ENCODE data around the gene TIMP3.

The TIMP3 gene

DNA sequence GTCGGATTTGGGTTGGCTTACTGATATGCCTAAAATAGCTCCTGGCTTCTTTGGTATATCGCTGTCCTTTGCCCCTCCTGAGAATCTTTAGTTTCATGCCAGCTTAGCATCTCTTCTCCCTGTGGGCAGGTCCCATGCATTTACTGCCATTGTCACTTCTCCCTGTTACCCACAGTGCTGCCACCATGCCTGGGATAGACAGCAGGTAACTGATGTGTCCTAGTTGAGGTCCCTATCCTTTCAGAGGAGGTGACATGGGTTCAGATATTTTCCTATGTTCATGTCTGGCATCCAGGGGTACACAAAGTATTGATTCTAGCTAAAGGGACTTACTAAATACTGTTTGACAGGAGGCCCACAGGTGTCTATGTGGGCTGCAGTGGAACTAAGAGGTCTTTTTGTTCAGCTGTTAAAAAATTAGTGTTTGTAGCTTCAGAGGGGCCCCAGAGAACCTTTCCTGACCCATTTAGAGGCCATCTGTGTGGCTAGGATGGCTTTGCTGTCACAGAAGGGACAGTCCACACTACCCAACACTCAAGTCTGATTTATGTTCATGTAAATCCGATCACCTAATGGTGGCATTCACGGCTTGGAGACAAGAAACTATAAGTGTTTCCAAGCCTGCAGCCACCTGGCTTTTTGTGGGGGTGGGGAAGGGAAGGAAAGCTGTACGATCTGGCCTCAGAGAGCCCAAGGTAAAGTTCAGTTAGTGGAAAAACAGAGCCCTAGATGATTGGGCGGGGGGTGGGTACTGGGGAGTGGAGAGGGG, 8.5 kb downstream of the TIMP3 start:
- no peak for DNase-seq

DNA sequence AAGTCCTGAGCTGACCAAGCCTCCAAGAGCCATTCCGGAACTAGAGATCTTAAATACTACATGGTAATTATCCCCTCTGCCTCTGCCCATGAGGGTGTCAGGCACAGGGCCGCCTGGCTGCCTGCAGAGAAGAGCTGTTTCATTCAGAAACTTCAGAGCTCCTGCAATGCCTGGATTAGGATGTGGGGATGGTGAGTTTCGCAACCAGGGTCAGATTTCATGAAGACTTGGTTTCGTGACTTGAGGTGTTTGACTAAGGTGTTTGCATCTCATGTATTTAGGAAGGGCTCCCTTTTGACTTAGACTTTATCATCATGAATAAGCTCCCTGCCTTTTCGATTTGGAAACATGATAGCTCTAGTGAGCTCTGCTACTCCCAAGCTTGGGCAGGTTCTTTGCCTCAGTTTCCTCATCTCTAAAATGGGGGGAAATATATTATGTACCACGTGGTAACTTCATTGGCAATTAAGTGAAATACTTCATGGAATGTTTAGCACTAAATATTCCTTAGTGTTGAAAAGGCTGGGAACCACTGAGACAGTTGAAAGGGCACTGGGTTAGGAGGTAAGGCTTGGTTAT, 9.1 kb downstream of the TIMP3 start:
- DNase-seq = no peak

DNA sequence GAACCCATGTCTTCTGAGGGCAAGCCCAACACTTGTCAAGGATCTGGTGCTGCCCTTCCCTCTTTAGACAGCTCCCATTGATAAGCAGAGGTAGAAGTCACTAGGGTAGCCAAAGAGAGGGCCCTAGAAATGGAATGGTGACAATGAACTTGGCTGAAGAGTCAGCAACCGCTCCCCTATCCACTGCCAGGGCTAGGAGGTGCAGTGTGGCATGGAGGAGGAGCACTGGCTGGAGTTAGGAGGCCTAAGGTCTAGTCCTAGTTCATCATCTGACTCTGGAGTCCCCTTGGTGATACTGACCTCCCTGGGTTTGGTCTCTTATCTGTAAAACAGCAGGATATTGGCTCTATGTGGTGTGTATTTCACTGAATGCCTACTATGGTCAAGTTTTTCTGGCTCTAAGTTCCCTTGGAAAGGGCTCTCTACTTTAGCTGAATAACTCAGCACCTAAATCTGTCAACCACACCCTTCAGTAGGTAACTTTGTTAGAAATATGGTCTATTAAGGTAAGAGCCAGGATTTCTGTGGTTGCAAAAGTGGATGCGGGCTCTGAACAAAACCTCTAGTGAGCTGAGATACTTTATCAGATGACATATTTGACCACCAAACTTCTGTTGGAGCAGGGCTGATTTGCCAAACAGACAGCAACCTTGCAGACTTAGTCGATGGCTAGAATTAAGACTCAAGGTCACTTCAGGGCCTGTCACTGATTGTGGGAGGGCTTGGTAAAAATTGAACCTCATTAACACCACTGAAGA, 10.5 kb downstream of the TIMP3 start:
- DNase-seq = no peak

GRCh38 chr22:32814285-32814860, 12.9 kb downstream of the TIMP3 start:
- DNase-seq = no peak

- DNase-seq = no peak
These were observed 13.6 kb downstream of the TIMP3 start for GRCh38 chr22:32815059-32815458.

DNA sequence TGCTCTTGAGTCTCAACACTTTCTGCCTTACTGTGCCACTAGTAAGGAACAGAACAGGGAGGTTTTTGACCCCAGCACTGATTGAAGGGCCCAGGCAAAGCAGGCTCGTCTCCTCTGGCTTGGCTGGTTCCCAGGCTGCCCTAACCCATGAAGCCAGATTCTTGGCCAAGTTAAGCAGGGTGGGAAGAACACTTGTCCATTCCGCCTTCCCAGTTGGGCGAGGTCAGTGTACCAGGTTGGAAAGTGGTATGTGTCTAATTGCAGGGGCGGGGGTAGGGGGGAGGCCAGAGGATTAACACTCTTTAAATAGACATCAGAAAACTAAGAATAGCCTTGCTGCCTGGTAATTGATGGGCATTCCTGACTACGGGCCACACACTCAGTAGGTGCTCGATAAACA, 14.4 kb downstream of the TIMP3 start:
- DNase-seq = no peak

DNA sequence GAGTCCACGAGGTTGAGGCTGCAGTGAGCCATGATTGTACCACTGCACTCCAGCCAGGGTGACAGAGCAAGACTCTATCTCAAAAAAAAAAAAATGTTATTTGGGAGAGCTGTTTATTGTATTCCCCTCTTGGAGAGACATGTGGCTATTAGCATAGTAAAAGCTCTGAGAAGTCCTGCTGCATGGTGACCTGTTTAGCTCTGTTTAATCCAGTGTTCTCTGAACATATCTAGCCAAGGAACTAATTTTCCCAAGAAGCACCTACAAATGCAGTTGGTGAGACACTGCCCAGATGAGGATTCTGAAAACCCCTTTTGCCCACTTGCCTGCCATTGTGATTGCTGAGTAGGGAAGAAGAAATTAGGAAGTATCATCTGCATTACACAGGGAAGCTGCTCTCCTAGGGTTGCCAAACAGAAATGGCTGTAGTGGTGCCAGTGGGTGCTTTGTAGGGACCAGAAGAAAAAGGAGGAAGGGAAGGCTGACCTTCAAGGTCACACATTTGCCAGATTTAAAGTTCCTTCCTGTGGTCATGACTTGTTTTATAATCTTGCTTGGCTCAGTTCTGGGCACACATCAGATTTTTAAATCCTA, 15.7 kb downstream of the TIMP3 start:
- no peak for DNase-seq

DNA sequence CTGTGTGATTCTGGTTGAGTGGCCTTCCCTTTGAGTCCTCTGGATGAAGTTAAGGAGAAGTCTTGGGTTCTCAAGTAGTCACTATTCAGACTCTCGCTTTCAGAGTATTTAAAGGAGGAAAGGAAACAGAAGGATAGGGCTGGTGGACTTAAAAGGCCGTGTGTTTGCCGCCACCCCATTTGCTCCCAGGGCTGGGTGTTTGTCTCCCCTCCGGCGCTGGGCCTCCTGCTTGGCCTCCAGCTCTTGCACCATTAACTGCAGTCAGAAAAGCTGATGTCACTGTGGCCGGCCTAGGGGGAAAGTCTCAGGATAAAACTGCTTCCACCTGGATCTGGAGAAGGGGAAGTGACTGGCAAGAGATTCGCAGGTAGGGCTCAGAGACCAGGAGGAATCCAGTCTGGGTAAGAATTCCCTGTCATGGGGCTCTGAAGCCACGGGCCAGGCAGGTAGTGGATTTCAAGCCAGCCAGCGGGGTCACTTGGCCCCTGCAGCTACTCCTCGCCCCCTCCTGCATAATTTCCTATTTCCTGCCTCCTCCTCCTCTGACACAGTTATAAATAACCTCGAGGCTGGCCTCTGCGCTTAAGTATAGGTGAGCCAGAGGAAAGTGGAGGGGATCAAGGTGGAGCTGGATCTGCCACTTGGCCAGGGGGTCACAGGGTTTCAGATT, 17.1 kb downstream of the TIMP3 start:
- no peak for DNase-seq

DNA sequence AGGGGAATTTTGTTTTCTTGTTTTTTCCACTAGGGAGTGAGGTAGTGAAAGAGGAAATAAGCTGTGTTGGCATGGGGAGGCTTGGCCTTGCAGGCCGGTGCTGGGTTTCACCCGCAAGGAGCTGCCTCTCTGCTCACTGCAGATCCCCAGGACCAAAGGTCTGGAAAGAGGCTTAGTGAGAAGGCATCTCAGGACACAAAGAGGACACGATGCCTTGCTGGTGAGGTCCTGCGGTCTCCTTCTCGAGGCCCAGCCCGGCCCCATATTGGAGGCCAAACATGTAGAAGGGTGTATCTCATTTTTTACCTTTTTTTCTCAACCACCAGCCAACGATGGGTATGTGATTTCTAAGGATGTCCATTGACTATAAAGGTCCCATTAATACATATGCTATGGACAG, 17.6 kb downstream of the TIMP3 start:
- no peak for DNase-seq

GRCh38 chr22:32820131-32821119, 18.9 kb downstream of the TIMP3 start:
- no peak for DNase-seq

DNA sequence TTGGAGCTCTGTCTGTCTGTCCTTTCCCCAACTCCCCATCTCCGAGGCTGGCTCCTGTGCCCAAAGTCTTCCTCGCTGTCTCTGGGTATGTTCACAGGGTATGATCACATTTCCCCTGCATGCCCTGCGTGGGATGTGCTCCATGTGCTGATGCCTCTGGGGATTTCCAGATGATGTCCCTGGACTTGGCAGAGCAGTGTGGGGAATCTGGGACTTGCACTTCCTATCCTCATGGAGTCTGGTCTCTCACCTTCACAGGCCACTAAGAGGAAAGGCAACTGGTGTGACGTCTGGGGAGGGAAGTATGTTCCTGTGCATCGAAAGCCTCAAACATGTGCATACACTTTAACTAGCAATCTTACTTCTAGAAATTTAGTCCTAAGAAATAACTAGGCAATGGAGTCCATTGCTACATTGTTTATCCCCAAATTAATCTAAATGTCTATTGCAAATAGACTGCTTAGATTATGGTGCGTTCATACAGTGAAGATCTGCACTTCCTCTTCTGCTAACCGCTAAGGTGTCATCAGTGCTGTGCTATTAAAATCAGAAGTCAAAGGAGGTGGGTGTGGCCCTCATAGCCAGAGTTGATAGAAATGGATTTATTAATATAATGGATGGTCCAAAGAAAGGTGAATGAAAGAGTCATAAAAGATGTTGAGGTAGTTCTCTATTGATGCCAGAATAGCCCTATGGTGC, 20.8 kb downstream of the TIMP3 start:
- no peak for DNase-seq

DNA sequence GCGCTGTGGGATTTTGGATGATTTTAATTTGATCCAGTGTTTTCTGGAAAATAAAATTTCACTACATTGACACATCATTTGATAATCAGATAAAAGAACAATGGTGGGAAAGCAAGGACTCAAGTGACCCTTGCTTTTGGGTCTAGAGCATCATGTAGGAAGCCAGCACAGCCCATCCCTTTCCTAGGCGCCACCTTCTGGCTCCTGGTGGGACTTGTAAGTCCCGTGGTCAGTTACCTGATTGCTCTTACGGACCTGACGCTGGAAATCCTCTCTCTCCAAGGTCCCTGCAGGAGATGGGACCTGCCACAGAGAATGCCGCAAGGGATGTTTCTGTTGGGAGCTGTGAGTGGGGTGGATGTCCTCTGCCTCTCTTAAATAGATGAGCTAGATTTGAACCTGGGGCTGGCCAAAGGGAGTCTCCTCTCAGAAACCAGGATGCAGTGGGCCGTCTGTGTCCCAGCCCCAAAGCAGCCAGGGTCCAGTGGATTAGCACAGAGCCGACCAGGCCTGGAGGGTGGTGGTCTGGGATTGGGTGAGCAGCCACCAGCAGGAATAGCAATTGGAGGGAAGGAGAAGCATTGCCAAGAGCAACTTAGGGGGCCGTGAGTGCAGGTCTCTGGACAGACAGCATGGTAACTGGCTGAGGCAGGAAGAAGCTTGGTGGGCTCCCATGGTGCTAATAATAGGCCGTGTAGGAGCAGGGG, 21.7 kb downstream of the TIMP3 start:
- peak; percentile 4 for DNase-seq

DNA sequence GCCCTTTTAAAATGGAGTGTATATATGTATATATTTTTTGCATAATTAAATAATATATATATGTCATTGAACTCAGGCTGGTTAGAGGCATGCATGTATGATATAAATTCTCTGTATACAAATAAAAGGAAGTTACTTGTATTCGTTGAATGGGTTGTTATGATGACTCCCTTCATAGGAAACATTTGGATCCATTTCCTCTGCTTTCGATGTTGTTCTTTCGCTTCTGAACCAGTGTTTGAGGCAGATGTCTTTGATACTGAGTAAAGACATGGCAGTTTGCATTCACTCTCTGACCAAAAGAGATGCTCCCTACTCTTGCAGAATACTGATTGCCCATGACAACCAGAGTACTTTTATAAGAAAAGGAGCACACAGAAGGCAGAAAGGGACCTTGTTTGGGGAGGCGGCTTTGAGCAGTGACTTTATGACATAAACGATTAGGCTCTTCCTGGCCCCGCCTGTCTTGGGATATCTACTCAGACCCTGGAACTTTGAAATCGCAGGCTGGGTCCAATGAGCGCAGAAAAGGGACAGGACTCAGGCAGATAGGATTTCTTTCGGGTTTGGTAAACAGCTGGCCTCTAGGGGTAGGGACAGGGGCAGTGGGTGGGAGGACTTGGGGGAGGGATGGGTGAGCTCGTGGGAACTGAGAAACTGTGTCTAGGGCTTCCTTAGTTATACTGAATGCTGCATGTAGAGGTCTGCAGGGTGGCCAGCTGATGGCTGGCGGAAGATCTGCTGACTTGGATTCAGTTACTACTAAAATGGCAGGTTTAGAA, 23.2 kb downstream of the TIMP3 start:
- no peak for DNase-seq

DNA sequence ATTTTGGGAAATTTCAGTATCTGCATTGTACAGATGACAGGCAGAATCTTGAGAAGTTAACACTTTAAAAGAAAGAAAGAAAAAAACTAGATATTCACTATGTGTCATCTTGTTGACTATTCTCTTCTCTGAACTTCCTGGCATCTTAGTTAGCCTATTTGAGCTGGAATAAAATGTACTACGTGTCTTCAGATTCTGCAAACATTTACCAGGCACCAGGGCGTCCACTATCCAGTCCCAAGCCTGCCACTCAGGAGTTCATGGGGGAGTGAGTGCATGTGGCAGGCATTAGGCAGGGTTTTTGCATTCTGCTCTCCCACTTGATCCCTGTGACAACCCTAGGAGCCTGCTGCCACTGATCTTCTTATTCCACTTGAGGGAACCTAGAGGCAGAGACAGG, 25.0 kb downstream of the TIMP3 start:
- no peak for DNase-seq

DNA sequence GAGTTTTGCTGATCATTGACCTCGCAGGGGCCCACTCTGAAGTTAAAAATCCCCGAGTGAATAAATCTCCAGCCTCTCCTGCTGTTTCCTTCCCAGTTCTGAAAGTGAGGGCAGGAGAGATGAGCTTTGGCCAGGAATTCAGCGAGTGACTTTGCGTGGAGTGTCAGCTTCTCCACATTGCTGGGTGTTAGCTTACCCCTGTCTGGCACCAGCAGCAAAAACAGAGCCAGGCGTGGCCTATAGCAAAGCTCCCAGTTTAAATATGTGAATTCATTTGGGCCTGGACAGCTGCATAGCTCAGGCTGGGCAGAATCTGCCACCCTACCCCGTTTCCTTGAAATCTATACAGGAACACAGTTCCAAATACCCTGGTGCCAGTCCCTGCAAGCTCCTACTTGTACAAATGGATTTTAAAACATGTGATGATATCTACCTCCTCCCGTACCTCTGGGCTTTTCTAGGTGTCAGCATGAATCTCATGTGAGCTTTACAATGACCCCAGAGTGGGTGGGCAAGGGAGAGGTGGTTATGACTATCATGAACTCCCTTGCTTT, 25.6 kb downstream of the TIMP3 start:
- no peak for DNase-seq

- no peak for DNase-seq
These were observed 26.6 kb downstream of the TIMP3 start for GRCh38 chr22:32828150-32828549.

- no peak for DNase-seq
These were observed 27.1 kb downstream of the TIMP3 start for GRCh38 chr22:32828561-32828960.

DNA sequence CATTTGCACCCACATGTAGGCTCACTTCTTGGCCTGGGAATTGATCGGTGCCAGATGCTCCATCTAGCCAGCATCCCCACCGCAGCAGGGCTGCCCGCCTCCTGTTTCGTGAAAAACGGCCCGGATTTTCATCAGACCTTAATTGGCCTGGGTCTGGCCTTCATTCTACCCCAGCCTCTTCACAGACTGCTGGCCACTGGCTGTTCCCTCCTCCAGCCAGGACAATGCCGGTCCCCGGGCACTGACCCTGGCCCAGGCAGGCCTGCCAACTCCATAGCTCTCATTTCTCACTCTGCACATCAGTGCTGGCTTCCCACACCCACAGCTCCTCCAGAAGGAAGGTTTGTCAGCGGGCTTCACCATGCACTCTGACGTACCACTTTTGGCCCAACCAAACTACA, 27.9 kb downstream of the TIMP3 start:
- no peak for DNase-seq

DNA sequence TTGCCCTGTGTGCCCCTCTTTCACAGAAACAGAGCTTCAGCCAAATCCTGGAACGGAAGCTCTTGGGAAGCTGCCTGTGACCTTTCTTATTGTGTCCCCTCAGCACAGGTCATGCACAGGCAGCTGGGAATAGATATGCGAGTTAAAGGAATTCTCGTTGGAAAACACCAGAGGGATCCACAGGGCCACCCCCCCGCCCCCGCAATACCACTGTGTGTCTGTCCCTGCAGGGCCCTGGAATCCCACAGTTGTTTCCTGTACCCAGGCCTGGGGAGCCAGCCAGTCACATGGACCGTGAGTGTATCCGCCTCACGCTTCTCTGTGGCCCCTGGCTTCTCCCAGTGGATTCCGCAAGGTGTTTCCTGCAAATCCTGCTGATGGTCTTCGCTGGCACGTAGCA, 29.0 kb downstream of the TIMP3 start:
- no peak for DNase-seq
